Ishikawa (cell line): ENCODE data around the gene OR4X1.

Source experiments
- CREB1 ChIP-seq: IDR thresholded peaks from 2 replicates; pipeline ENCODE4 v1.6.1; 2012; ENCODE audit warnings: low read depth
- EP300 ChIP-seq: IDR thresholded peaks from 2 replicates; pipeline ENCODE4 v1.6.1; 2012; ENCODE audit warnings: borderline replicate concordance
- FOXM1 ChIP-seq: IDR thresholded peaks from 2 replicates; pipeline ENCODE4 v1.6.1; 2012; ENCODE audit warnings: low read depth, borderline replicate concordance
- NFIC ChIP-seq: IDR thresholded peaks from 2 replicates; pipeline ENCODE4 v1.6.1; 2012
- RAD21 ChIP-seq: IDR thresholded peaks from 2 replicates; pipeline ENCODE4 v1.6.1; 2012; ENCODE audit warnings: low read depth
- TAF1 ChIP-seq: IDR thresholded peaks from 2 replicates; pipeline ENCODE4 v1.6.1; 2012; ENCODE audit warnings: low read depth, mild to moderate bottlenecking
- TCF12 ChIP-seq: IDR thresholded peaks from 2 replicates; pipeline ENCODE4 v1.6.1; 2012; ENCODE audit warnings: low read depth
- TEAD4 ChIP-seq: IDR thresholded peaks from 2 replicates; pipeline ENCODE4 v1.6.1; 2012
- YY1 ChIP-seq: IDR thresholded peaks from 2 replicates; pipeline ENCODE4 v1.6.1; 2012; ENCODE audit warnings: low read depth
- TF ChIP-seq, protein P1 (sequence below): IDR thresholded peaks from 2 replicates; pipeline ENCODE4 v1.6.1; 2012
- TF ChIP-seq, protein P2 (sequence below): IDR thresholded peaks from 2 replicates; pipeline ENCODE4 v1.6.1; 2012; ENCODE audit warnings: low read depth, mild to moderate bottlenecking

DNA sequence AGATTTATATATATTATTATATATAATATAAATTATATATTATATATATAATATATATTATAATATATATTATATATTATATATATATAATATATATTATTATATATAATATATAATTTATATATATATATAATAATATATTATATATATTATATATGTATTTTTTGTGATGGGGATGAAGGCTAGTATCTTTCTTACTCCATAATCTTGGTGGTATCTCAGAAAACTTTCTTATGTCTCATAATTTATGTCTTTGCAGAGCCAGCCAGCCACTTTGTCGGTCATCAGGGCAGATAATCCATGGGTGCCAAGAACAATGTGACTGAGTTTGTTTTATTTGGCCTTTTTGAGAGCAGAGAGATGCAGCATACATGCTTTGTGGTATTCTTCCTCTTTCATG is 42.3 kb downstream of the OR4X1 start, which contains the start of gene OR4S1:
- TF ChIP-seq TCF12 (no peak), YY1 (no peak), EP300 (no peak), RAD21 (no peak), TEAD4 (no peak), FOXM1 (no peak), CREB1 (no peak), NFIC (no peak), TAF1 (no peak)
- TF ChIP-seq, protein P1, sequence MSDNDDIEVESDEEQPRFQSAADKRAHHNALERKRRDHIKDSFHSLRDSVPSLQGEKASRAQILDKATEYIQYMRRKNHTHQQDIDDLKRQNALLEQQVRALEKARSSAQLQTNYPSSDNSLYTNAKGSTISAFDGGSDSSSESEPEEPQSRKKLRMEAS, result no peak
- TF ChIP-seq, protein P2, sequence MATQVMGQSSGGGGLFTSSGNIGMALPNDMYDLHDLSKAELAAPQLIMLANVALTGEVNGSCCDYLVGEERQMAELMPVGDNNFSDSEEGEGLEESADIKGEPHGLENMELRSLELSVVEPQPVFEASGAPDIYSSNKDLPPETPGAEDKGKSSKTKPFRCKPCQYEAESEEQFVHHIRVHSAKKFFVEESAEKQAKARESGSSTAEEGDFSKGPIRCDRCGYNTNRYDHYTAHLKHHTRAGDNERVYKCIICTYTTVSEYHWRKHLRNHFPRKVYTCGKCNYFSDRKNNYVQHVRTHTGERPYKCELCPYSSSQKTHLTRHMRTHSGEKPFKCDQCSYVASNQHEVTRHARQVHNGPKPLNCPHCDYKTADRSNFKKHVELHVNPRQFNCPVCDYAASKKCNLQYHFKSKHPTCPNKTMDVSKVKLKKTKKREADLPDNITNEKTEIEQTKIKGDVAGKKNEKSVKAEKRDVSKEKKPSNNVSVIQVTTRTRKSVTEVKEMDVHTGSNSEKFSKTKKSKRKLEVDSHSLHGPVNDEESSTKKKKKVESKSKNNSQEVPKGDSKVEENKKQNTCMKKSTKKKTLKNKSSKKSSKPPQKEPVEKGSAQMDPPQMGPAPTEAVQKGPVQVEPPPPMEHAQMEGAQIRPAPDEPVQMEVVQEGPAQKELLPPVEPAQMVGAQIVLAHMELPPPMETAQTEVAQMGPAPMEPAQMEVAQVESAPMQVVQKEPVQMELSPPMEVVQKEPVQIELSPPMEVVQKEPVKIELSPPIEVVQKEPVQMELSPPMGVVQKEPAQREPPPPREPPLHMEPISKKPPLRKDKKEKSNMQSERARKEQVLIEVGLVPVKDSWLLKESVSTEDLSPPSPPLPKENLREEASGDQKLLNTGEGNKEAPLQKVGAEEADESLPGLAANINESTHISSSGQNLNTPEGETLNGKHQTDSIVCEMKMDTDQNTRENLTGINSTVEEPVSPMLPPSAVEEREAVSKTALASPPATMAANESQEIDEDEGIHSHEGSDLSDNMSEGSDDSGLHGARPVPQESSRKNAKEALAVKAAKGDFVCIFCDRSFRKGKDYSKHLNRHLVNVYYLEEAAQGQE, result no peak
